NB4 (cell line): Measurements from ENCODE around the gene RNF25.

Experiments
- POLR2A ChIP-seq: IDR thresholded peaks from 2 replicates; pipeline ENCODE4 v1.6.1; 2011; ENCODE audit warnings: mild to moderate bottlenecking; ENCODE audit not compliant: insufficient read length; ENCODE audit errors: extremely low read depth
- TF ChIP-seq, protein P1 (sequence below): IDR thresholded peaks from one replicate; pipeline ENCODE4 v1.5.1; 2012; ENCODE audit warnings: low read depth, low read length

DNA sequence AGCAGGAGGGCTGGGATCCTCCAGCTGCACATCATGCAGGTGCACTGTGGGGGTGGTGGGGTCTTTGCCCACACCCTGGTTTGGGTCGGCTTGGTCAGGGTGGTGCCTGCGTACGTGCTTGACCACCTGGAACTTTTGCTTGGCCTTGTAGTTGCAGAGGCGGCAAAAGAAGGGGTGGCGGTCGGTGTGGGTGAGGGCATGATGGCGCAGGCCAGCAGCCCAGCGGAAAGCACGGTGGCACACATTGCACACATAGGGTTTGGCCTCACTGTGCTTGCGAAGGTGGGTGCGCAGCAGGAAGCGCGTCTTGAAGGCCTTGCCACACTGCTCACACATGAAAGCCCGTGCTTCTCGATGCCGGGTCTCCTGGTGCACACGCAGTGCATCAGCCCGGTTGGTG lies 33.4 kb downstream of the RNF25 start:
- TF ChIP-seq, protein P1, sequence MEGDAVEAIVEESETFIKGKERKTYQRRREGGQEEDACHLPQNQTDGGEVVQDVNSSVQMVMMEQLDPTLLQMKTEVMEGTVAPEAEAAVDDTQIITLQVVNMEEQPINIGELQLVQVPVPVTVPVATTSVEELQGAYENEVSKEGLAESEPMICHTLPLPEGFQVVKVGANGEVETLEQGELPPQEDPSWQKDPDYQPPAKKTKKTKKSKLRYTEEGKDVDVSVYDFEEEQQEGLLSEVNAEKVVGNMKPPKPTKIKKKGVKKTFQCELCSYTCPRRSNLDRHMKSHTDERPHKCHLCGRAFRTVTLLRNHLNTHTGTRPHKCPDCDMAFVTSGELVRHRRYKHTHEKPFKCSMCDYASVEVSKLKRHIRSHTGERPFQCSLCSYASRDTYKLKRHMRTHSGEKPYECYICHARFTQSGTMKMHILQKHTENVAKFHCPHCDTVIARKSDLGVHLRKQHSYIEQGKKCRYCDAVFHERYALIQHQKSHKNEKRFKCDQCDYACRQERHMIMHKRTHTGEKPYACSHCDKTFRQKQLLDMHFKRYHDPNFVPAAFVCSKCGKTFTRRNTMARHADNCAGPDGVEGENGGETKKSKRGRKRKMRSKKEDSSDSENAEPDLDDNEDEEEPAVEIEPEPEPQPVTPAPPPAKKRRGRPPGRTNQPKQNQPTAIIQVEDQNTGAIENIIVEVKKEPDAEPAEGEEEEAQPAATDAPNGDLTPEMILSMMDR: no peak
- TF ChIP-seq POLR2A: no peak
